ENCODE measurements around the gene RGS14.
"Not testable (repeated sequence)": the region's sequence is repeated elsewhere in the genome, so short reads cannot be mapped to it uniquely, and the experiment has no call there.

RGS14 gene

GRCh38 chr5:177405805-177406204 is 48.1 kb downstream of the RGS14 start:
- peak; percentile 27 to 73 for DNase-seq

GRCh38 chr5:177409043-177409801 is 51.5 kb downstream of the RGS14 start, which contains the start of gene F12:
Gene F12 (minus strand): TSS chr5:177409564. CDS start chr5:177409527, 37 bp downstream.
- DNase-seq: no peak

- DNase-seq: no peak
These were observed 52.9 kb downstream of the RGS14 start for GRCh38 chr5:177410575-177410974.

GRCh38 chr5:177412603-177413233 is 55.0 kb downstream of the RGS14 start:
- peak in 1 of 2 donors; percentile 72 for DNase-seq

GRCh38 chr5:177414481-177414880 is 56.8 kb downstream of the RGS14 start:
- DNase-seq: no peak

GRCh38 chr5:177417081-177417480 is 59.4 kb downstream of the RGS14 start:
- DNase-seq: not testable (repeated sequence)

GRCh38 chr5:177419046-177419445 is 61.3 kb downstream of the RGS14 start:
- DNase-seq: no peak

- not testable (repeated sequence) for DNase-seq
These were observed 62.7 kb downstream of the RGS14 start for GRCh38 chr5:177420472-177420871.

DNA sequence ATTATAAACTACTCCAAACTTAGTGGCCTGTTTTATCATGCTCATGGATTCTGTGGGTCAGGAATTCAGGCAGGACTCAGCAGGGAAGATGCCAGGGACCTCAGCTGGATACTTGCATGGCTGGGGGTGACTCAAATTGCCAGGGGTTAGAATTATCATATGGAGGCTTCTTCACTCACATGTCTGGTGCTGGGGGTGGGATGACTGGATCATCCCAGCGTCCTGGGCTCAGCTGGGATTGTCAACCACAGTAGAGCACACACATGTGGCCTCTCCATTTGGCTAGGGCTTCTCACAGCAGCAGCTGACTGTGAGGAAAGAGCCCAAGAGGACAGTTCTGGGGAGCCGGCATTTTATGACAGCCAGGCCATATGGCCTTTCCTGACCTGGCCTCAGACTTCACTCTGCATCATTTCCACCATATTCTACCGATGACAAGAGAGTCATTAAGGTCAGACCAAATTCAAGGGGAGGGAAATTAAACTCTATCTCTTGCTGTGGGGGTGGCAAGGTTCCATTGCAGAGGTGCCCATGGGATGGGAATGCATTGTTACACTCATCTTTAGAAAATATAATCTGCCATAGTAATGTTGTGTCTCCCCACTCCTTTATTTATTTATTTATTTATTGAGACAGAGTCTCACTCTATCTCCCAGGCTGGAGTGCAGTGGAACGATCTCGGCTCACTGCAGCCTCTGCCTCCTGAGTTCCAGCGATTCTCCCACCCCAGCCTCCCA is 63.5 kb downstream of the RGS14 start:
- no peak for DNase-seq
